GM19238 (cell line): Measurements from ENCODE around the gene RFPL2.
"Not testable (repeated sequence)": the region's sequence is repeated elsewhere in the genome, so short reads cannot be mapped to it uniquely, and the experiment has no call there.

Source experiments
- DNase-seq: peaks from one replicate; pipeline ENCODE4 v3.0.0; 2011; ENCODE audit warnings: low spot score; ENCODE audit not compliant: insufficient read length

RFPL2 gene

DNA sequence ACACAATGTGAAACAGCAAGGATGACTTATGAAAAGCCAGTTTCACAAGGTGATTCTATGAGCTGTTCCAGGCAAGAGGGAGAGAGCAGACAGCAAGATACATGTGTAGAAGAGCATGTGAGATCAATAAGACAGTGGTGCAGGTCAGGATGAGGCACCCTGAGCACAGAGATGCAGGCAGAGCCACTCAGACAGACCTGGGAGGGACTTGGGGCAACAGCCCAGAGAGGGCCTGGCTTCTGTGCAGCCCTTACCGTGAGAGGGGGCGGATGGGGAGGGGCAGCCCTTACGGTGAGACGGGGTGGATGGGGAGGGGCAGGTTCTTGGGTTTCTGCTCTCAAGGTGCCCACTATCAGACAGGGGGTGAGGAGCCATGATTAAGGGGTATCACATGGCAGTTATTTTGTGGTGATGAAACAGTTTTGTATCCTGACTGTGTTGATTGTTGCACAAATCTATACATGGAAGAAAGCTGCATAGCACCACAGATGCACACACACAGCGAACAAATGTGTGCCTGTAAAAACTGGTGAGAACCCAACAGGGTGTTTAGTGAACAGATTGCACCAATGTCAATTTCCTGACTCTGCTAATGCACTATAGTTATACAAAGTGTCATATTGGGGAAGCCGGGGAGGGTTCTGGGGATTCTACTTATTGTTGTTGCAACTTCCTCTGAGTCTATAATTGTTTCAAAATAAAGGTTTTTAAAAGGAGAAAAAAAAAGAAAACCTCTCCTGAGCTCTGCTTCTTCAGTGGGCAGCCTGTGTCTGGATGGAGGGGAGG is 40.6 kb downstream of the RFPL2 start:
- DNase-seq = no peak

DNA sequence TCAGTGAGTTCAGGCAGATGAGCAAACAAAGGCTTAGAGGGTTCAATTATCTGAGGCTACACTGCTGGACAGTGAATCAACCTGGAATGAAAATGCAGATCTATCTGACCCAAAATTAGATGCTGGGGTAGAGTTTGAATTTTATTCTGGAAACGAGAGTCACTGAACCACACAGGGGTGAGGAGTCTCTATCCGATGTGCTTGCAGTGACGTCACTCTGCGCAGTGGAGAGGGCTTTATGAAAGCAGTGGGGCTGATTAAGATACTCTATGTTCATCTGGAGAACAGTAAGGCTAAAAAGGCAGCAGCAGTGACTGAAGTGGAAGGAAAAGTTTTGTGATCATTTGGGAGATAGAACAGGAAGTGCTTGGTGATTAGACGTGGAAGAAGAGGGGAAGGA is 44.5 kb downstream of the RFPL2 start:
- not testable (repeated sequence) for DNase-seq

DNA sequence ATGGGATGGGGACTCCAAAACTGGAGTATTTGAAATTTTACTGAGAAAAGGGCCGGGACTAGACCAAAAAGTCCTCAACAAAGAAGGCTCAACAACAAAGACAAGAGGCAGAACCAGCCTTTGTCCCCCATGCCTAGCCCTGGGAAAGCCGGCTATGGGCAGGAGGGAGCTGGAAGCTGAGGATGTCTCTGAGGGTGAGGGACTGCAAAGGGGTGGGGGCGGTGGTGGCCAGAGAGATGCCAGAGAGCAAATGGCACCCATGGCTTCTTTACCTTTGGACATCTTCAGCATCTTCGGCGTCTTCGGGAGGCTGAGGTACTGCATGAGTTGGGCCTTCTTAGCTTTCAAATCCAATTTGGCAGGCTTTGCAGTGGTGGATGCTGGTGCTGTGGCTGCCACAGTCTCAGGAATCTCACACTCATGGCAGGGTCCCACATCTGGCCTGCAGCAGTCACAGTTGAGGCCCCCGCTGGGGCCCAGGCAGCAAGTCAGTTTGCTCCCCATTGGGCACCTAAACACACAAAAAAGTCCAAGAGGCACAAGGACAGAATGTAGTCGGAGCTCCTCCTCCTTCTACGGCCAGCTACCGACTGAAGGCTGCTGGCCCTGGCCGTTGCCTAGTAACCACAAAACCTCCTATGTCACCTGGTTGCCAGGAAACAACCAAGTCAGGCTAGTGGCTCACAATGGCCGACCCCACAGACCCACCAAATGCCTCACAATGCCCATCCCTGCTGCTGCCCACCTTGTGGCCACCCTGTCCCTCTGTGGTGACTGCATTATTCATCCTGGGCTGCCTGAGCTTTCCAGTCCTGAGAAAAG is 46.0 kb downstream of the RFPL2 start, which contains the start of gene C22orf42:
Gene C22orf42, minus strand, starts transcription at position 592 of the 822 bp plus-strand sequence. Its CDS starts 88 bp downstream, at position 504.
- DNase-seq = no peak

DNA sequence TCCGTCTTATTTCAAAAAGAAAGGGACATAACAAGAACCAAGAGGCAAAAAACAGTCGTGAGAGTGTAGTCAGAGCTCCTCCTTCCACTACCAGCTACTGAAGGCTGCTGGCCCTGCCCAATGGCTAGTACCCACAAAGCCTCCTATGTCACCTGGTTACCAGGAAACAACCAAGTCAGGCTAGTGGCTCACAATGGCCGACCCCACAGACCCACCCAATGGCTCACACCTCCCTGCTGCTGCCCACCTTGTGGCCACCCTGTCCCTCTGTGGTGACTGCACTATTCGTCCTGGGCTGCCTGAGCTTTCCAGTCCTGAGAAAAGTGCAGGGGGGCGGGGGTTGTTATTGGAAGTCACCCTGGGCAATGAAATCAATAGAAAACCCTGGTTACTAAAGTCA is 47.2 kb downstream of the RFPL2 start:
- not testable (repeated sequence) for DNase-seq

DNA sequence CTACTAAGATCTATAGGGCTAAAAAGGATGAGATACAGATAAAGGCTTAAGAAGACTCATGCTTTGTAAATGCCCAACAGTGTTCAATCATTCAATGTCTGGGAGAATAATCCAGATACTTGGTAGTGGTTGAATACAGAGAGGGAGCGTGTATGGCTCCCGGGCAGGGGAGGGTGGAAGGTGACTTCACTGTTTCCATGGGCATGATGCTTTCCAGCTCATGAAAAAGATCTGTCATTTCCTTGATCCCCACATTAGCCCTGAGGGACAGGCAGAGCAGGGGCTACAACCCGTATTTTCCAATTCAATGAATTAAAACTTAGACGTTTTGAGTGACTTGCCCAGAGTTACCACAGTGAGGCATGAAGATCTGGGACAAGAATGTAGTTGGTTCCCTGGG is 50.1 kb downstream of the RFPL2 start:
- not testable (repeated sequence) for DNase-seq

DNA sequence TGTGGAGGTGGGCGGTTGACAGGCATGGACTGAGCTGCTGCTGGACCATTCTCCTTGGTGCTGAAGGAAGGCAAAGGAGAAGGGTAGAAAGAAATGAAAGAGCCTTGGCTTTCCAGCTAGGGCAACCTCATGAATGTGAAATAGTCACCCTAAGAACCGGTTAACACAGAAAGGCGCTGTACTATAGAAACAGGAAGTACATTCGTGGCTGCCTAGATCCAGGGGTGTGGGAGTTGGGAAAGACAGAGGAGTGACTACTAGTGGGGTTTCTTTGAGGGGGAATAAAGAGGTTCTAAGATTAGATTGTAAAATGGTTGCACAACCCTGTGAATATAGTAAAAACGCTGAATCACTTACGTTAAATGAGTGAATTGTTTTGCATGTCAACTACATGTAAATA is 53.2 kb downstream of the RFPL2 start:
- not testable (repeated sequence) for DNase-seq

DNA sequence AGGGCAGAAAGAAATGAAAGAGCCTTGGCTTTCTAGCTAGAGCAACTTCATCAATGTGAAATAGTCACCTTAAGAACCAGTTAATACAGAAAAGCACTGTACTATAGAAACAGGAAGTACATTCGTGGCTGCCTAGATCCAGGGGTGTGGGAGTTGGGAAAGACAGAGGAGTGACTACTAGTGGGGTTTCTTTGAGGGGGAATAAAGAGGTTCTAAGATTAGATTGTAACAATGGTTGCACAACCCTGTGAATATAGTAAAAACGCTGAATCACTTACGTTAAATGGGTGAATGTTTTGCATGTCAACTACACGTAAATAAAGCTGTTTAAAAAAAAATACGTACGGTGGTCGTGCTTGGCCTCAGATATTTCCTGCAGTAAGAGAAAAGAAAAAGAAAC is 54.2 kb downstream of the RFPL2 start:
- DNase-seq = not testable (repeated sequence)

DNA sequence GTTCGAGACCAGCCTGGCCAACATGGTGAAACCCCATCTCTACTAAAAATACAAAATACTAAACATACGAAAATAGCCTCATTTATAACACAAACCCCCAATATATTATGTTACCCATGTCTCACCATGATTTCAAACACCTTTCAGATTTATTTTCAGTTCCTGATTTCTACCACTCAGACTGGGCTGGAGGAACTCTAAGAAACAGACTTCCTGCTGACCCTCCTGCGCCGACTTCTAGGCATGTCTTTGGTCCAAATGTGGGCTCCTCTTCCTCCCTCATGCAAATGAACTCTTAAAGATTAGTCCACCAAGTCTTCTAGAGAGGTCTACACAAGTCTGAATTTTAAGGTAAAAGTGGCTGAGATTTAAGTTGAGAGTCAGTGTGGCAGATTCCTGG is 56.5 kb downstream of the RFPL2 start:
- DNase-seq = not testable (repeated sequence)

DNA sequence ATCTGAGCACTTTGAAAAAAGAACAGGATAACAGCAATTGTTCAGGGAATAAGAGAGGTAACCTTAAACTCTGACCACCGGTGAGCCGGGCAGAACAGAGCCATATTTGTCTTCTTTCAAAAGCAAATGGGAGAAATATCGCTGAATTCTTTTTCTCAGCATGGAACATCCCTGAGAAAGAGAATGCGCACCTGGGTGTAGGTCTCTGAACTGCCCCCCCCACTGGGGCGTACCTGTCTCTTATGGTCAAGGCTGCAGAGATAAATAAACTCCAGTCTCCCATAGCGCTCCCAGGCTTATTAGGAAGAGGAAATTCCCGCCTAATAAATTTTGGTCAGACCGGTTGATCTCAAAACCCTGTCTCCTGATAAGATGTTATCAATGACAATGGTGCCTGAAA is 57.7 kb downstream of the RFPL2 start:
- DNase-seq = not testable (repeated sequence)

DNA sequence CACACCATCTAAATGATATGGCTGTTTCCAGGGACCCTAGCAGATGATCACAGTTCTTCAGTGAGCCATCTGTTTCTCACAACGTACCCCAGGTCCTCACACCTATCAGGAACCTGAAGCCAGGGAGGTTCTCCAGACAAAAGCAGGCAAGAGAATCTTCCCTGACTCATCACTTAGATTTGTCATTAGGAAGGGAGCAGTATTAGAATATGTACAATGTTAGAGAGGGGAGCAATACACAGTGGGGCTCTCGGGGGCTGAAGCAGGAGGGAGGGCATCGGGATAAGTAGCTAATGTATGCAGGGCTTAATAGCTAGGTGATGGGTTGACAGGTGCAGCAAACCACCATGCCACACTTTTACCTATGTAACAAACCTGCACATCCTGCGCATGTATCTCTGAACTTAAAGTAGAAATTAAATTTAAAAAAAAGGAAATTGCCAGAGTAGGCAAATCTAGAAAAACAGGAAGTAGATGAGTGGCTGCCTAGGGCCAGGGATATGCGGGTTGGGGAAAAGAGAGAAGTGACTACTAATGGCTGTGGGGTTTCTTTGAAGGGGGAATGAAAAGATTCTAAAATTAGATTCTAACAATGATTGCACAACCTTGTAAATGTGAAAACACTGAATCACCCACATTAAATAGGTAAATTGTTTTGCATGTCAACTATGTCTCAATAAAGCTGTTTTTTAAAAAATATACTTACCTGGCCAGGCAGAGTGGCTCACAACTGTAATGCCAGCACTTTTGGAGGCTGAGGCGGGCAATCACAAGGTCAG is 60.2 kb downstream of the RFPL2 start:
- DNase-seq = no peak

DNA sequence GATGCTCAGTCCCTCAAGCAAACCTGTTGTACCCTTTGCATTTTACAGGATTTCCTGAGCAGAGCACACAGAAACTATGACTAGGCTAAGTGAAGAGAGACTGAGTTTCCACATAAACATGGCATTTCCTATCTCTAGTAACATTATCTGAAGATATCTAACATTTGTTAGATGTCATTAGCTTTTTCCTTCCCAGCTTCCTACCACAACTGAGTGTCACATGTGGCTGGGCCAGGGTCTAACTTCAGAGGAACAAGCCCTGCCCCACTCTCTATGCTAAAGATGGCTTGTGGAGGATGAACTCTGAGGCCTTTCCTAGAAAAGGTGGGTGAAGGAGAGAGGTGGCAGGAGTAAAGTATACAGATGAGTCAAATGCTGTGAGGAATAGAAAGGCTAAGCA is 62.3 kb downstream of the RFPL2 start:
- no peak for DNase-seq

DNA sequence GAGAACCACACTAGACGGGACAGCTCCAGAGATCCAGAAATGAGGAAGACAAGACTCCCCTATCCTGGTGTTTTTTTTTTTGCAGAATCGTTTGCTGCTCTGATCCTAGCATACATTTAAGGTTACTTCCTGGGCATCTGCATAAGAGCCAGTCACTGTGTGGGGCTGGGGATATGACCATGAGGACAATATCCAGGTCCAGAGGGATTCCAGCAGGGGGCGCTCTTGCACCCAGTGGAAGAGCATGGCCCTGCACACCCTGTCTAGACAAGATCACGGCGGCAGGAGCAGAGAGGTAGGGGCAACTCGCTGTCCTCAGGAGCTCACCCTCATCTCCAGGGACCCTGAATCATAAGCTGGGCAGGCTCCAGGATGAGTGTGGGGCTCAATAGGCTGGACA is 64.2 kb downstream of the RFPL2 start:
- not testable (repeated sequence) for DNase-seq
